ENCODE measurements around the gene BCR. TPM values are rescaled to one million over a fixed set of nuclear protein-coding genes. Genes with fewer than 3 reads are reported as not detected.

The BCR gene
- total and polyA plus RNA-seq, 7 donors, result 2.7 to 7.7 (median 6.5) TPM

- intact Hi-C loops (cut with DNase I), result no loop called here
- H3K27ac ChIP-seq, result no peak overlapping the region
- H3K9me3 ChIP-seq, result no peaks in the 10 kb centered on the region
- H3K4me3 ChIP-seq, result no peak overlapping the region
- TF ChIP-seq, protein P1, sequence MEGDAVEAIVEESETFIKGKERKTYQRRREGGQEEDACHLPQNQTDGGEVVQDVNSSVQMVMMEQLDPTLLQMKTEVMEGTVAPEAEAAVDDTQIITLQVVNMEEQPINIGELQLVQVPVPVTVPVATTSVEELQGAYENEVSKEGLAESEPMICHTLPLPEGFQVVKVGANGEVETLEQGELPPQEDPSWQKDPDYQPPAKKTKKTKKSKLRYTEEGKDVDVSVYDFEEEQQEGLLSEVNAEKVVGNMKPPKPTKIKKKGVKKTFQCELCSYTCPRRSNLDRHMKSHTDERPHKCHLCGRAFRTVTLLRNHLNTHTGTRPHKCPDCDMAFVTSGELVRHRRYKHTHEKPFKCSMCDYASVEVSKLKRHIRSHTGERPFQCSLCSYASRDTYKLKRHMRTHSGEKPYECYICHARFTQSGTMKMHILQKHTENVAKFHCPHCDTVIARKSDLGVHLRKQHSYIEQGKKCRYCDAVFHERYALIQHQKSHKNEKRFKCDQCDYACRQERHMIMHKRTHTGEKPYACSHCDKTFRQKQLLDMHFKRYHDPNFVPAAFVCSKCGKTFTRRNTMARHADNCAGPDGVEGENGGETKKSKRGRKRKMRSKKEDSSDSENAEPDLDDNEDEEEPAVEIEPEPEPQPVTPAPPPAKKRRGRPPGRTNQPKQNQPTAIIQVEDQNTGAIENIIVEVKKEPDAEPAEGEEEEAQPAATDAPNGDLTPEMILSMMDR (IDR thresholded peaks at IDR 0.05), result no peak
- H3K36me3 ChIP-seq (ENCODE audit: insufficient read depth in 1 of 2, low read depth in 1 of 2), result no peaks in the 10 kb centered on the region
- no peak for ATAC-seq
- H3K4me1 ChIP-seq, result peaks cover 22% of the 10 kb centered on the region
- DNase-seq, result no peak
- 88 to 91% (median 91%) methylated on average over 6 of the region's 6 CpGs for WGBS, 3 donors
- peaks cover 0 to 6% (median 0%) of the 10 kb centered on the region in 3 donors for H3K27me3 ChIP-seq (ENCODE audit: insufficient read depth in 3 of 3, low read length in 2 of 3)
These were observed 30.3 kb downstream of the BCR start for GRCh38 chr22:23210428-23211170.

DNA sequence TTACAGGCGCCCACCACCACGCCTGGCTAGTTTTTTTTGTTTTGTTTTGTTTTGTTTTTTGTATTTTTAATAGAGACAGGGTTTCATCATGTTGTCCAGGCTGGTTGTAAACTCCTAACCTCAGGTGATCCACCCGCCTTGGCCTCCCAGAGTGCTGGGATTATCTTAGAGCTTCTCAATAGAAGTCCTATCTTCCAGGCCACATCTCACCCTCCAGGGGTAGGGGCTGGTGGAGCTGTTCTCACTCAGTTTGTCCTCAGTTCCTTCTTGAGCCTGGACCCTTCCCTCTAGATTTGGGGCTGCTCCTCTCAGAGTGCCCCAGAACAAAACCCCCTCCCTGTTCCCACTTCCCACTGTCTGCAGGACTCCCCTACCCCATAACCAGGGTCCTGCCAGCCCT is 31.3 kb downstream of the BCR start:
- no peaks in the 10 kb centered on the region for H3K9me3 ChIP-seq
- H3K27me3 ChIP-seq (ENCODE audit: insufficient read depth in 3 of 3, low read length in 2 of 3), result peaks cover 0 to 6% (median 0%) of the 10 kb centered on the region in 3 donors
- intact Hi-C loops (cut with DNase I), result no loop called here
- H3K27ac ChIP-seq, result no peak overlapping the region
- TF ChIP-seq, protein P1 (IDR thresholded peaks at IDR 0.05), result no peak
- peaks cover 24% of the 10 kb centered on the region for H3K4me1 ChIP-seq
- DNase-seq (no peak), ATAC-seq (no peak)
- H3K4me3 ChIP-seq, result no peak overlapping the region
- 92 to 100% (median 99%) methylated on average over 3 of the region's 3 CpGs for WGBS, 3 donors
- H3K36me3 ChIP-seq (ENCODE audit: insufficient read depth in 1 of 2, low read depth in 1 of 2), result no peaks in the 10 kb centered on the region

DNA sequence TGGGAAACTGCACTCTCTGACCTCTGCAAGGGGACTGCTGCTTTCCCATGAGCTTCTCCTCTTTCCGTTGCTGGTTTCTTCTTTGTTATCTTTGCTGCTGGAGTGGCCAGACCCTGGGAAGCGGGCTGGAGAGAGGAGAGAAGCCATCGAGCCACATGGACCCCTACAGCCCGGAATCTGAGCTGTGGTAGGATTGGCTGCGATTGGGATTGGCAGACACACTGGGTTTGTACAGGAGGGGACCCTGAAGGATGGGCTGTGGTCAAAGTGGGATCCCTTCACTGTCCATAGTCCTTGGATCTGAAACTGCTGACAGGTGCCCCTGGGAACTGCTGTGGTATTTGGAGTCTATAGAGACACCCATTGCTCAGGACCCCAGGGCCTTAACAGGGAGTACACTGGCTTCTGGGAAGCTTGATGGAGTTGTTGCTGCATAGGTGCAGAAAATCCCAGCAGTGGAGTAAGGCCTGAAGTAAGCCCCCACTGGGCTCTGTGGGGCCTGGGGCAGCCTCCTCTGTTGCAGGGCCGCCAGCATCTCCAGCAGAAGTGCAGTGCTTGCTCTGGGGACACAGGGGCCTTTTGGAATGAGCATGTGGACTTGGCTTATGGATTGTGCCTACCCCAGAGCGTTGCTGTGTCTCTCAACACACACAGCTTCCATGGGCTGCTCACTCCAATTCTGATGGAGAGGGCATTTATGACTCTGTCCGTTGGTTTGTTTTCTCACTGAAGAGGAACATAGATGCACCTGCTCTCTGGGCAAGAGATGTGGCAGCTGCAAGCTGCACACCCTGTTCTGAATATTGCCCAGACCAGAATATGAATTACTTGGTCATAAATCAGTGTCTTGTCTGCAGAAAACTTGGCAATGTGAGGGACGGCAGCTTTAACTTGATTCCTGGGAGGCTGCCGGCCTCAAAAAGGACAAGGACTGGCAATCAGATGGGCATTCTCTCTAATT is 32.0 kb downstream of the BCR start:
- Histone ChIP-seq H3K27ac (no peak overlapping the region), H3K27me3 (ENCODE audit: insufficient read depth in 3 of 3, low read length in 2 of 3) (peaks cover 0 to 4% (median 0%) of the 10 kb centered on the region in 3 donors), H3K9me3 (no peaks in the 10 kb centered on the region), H3K4me1 (peaks cover 24% of the 10 kb centered on the region), H3K4me3 (no peak overlapping the region), H3K36me3 (ENCODE audit: insufficient read depth in 1 of 2, low read depth in 1 of 2) (no peaks in the 10 kb centered on the region)
- TF ChIP-seq, protein P1 (IDR thresholded peaks at IDR 0.05), result no peak
- peak; percentile 62 to 92 (median 83) for ATAC-seq
- DNase-seq, result no peak
- 50 to 60% (median 56%) methylated on average over 10 of the region's 10 CpGs for WGBS, 3 donors
- intact Hi-C loops (cut with DNase I), result no loop called here

- H3K27ac ChIP-seq, result no peak overlapping the region
- no peaks in the 10 kb centered on the region for H3K9me3 ChIP-seq
- no peak for DNase-seq
- H3K27me3 ChIP-seq (ENCODE audit: insufficient read depth in 3 of 3, low read length in 2 of 3), result peaks cover 0 to 5% (median 0%) of the 10 kb centered on the region in 3 donors
- TF ChIP-seq, protein P1 (IDR thresholded peaks at IDR 0.05), result no peak
- H3K36me3 ChIP-seq (ENCODE audit: insufficient read depth in 1 of 2, low read depth in 1 of 2), result no peaks in the 10 kb centered on the region
- no peak overlapping the region for H3K4me3 ChIP-seq
- peak in 2 of 4 donors; percentile 23 for ATAC-seq
- intact Hi-C loops (cut with DNase I), result no loop called here
- peaks cover 27% of the 10 kb centered on the region for H3K4me1 ChIP-seq
- WGBS, 3 donors, result 38 to 49% (median 46%) methylated on average over 13 of the region's 13 CpGs
These were observed 32.8 kb downstream of the BCR start for GRCh38 chr22:23213022-23213555.
